Left lung (tissue), 10 donors: ENCODE results near the gene KLRF2. TPM values are rescaled to one million over a fixed set of nuclear protein-coding genes. Genes with fewer than 3 reads are reported as not detected.

Source experiments
- ATAC-seq: fragments of 200-7000 bp; cut with Tn5 transposase; one replicate; pipeline ENCODE4 v1.9.1; 2020; ENCODE audit warnings: moderate library complexity
- DNase-seq, 4 donors: peaks; one replicate each; pipeline ENCODE4 v3.0.0-alpha.2; 2013 to 2020
- H3K27ac ChIP-seq, 2 donors: fragments of 200-600 bp; sonication (generic) in 1 of 2; one replicate each; pipeline versions ENCODE4 v1.5.0 to v1.8.0; 2020 to 2021
- H3K27me3 ChIP-seq, 2 donors: fragments of 200-600 bp; sonication (generic) in 1 of 2; one replicate each; pipeline versions ENCODE4 v1.5.0 to v1.8.0; 2020 to 2021
- H3K36me3 ChIP-seq, 2 donors: fragments of 200-600 bp; sonication (generic) in 1 of 2; one replicate each; pipeline versions ENCODE4 v1.5.0 to v1.8.0; 2020 to 2021
- H3K4me1 ChIP-seq, 2 donors: fragments of 200-600 bp; one replicate each; pipeline ENCODE4 v1.8.0; 2021
- H3K4me3 ChIP-seq, 2 donors: fragments of 200-600 bp; sonication (generic) in 1 of 2; one replicate each; pipeline versions ENCODE4 v1.5.0 to v1.8.0; 2020 to 2021; ENCODE audit warnings: mild to moderate bottlenecking in 1 of 2
- H3K9me3 ChIP-seq, 2 donors: fragments of 200-600 bp; sonication (generic) in 1 of 2; one replicate each; pipeline versions ENCODE4 v1.5.0 to v1.8.0; 2020 to 2021
- CTCF ChIP-seq, 2 donors: fragments of 200-600 bp; sonication (generic) in 1 of 2; IDR thresholded peaks; one replicate each; pipeline versions ENCODE4 v1.5.0 to v1.8.0; 2021; ENCODE audit warnings: antibody characterized with exemption in 2 of 2
- intact Hi-C, 2 donors: fragments of 100-400 bp; cut with DNase I; formaldehyde crosslinking; loops; one replicate each; pipeline versions ENCODE4 v1.11.2 to v1.14.2; 2022
- polyA plus RNA-seq, 6 donors: library from polyadenylated mRNA; unstranded; fragments of 120-200 nt; gene quantifications; one replicate each; pipeline ENCODE4 v1.2.1, GENCODE V29; 2013; ENCODE audit not compliant: insufficient read length in 6 of 6
- total RNA-seq, 2 donors: library from RNA; stranded (reverse); fragmentation: NEBNext Ultra II Directional; extraction: Animal tissue kit (Norgen Biotek cat#: 25700); gene quantifications; one replicate each; pipeline ENCODE4 v1.2.1, GENCODE V29; 2021
- donor health status: DM: no; HTN: yes; CAD: no.
- donor health status: DM: no; HTN: no; CAD: no.

The KLRF2 gene
- total and polyA plus RNA-seq, 8 donors, result not detected

- H3K27ac ChIP-seq, result no peak overlapping the region
- intact Hi-C loops, result no loop called here
- ATAC-seq, result no peak
- no peak overlapping the region for H3K4me3 ChIP-seq
- H3K36me3 ChIP-seq, result no peaks in the 10 kb centered on the region
- H3K9me3 ChIP-seq, result no peaks in the 10 kb centered on the region
- H3K27me3 ChIP-seq, result peaks cover 0 to 11% of the 10 kb centered on the region in 2 donors
- no peak for DNase-seq
- H3K4me1 ChIP-seq, result peaks cover 0 to 10% of the 10 kb centered on the region in 2 donors
- no peak for TF ChIP-seq CTCF (IDR thresholded peaks at IDR 0.05)
These were observed 60.5 kb downstream of the KLRF2 start for GRCh38 chr12:9941838-9942237.

- Histone ChIP-seq H3K27me3 (peaks cover 0 to 11% of the 10 kb centered on the region in 2 donors), H3K36me3 (no peaks in the 10 kb centered on the region), H3K27ac (peak overlapping the region in 1 of 2 donors; percentile 74), H3K9me3 (no peaks in the 10 kb centered on the region), H3K4me3 (peak overlapping the region in 1 of 2 donors; percentile 3), H3K4me1 (peaks cover 0 to 10% of the 10 kb centered on the region in 2 donors)
- no peak for ATAC-seq
- no peak for TF ChIP-seq CTCF (IDR thresholded peaks at IDR 0.05)
- intact Hi-C loops, result no loop called here
- peak in 1 of 4 donors; percentile 77 for DNase-seq
These were observed 62.0 kb downstream of the KLRF2 start for GRCh38 chr12:9943240-9943639.

- H3K27ac ChIP-seq, result peak overlapping the region in 1 of 2 donors; percentile 74
- no peak for ATAC-seq
These were observed 63.1 kb downstream of the KLRF2 start for GRCh38 chr12:9944391-9944790.

More at GRCh38 chr12:9944391-9944790, 63.1 kb downstream of the KLRF2 start:
- H3K27me3 ChIP-seq, result peaks cover 0 to 11% of the 10 kb centered on the region in 2 donors
- no peaks in the 10 kb centered on the region for H3K9me3 ChIP-seq
- H3K4me1 ChIP-seq, result peaks cover 0 to 10% of the 10 kb centered on the region in 2 donors
- intact Hi-C loops, result no loop called here
- H3K36me3 ChIP-seq, result no peaks in the 10 kb centered on the region
- no peak for TF ChIP-seq CTCF (IDR thresholded peaks at IDR 0.05)
- H3K4me3 ChIP-seq, result no peak overlapping the region
- no peak for DNase-seq

Other genes with a start within 250 kb of the KLRF2 start
- 10 to 100 TPM in 1 of 2 donors, 1 to 10 TPM in 1; 8.9 to 15.9 TPM for gene CLEC2D, start 211.8 kb upstream of the KLRF2 start, total RNA-seq
- 10 to 100 TPM; 20.0 to 41.7 (median 34.2) TPM for gene CLEC2D, start 211.8 kb upstream of the KLRF2 start, polyA plus RNA-seq
- not detected for gene CLECL1, start 148.4 kb upstream of the KLRF2 start, total RNA-seq
- gene CLECL1, start 148.4 kb upstream of the KLRF2 start, polyA plus RNA-seq, result under 1 TPM; 0.15 to 0.52 (median 0.37) TPM
- 1 to 10 TPM; 4.4 to 6.5 TPM for gene CD69, start 120.6 kb upstream of the KLRF2 start, total RNA-seq
- gene CD69, start 120.6 kb upstream of the KLRF2 start, polyA plus RNA-seq, result 1 to 10 TPM; 2.8 to 7.0 (median 5.4) TPM
- 1 to 10 TPM; 1.5 to 2.2 TPM for gene KLRF1, start 54.0 kb upstream of the KLRF2 start, total RNA-seq
- gene KLRF1, start 54.0 kb upstream of the KLRF2 start, polyA plus RNA-seq, result 1 to 10 TPM in 2 of 6 donors, under 1 TPM in 4; 0.59 to 1.8 (median 0.97) TPM
- 10 to 100 TPM; 16.3 to 34.7 TPM for gene CLEC2B, start 12.1 kb upstream of the KLRF2 start, total RNA-seq
- gene CLEC2B, start 12.1 kb upstream of the KLRF2 start, polyA plus RNA-seq, result 10 to 100 TPM; 18.9 to 33.8 (median 23.8) TPM
- not detected for gene CLEC2A, start 50.9 kb downstream of the KLRF2 start, total RNA-seq
- gene CLEC2A, start 50.9 kb downstream of the KLRF2 start, polyA plus RNA-seq, result not detected
- gene CLEC12A, start 89.9 kb downstream of the KLRF2 start, total RNA-seq, result 10 to 100 TPM; 10.9 to 12.7 TPM
- gene CLEC12A, start 89.9 kb downstream of the KLRF2 start, polyA plus RNA-seq, result 1 to 10 TPM in 1 of 6 donors, under 1 TPM in 5; 0.61 to 1.9 (median 0.95) TPM
- under 1 TPM; 0.38 to 0.63 TPM for gene CLEC1B, start 117.6 kb downstream of the KLRF2 start, total RNA-seq
- 1 to 10 TPM; 1.1 to 2.6 (median 2.2) TPM for gene CLEC1B, start 117.6 kb downstream of the KLRF2 start, polyA plus RNA-seq
- gene CLEC12B, start 129.1 kb downstream of the KLRF2 start, total RNA-seq, result under 1 TPM in 1 of 2 donors, not detected in 1; 0.47 TPM
- gene CLEC12B, start 129.1 kb downstream of the KLRF2 start, polyA plus RNA-seq, result under 1 TPM in 4 of 6 donors, not detected in 2; 0.06 to 0.46 (median 0.26) TPM
- gene CLEC9A, start 149.2 kb downstream of the KLRF2 start, total RNA-seq, result under 1 TPM in 1 of 2 donors, not detected in 1; 0.17 TPM
- gene CLEC9A, start 149.2 kb downstream of the KLRF2 start, polyA plus RNA-seq, result 1 to 10 TPM; 1.2 to 2.5 (median 2.3) TPM
- gene CLEC1A, start 217.5 kb downstream of the KLRF2 start, total RNA-seq, result 10 to 100 TPM in 1 of 2 donors, 1 to 10 TPM in 1; 8.9 to 11.0 TPM
- gene CLEC1A, start 217.5 kb downstream of the KLRF2 start, polyA plus RNA-seq, result 10 to 100 TPM; 19.9 to 23.0 (median 20.4) TPM
- gene CLEC7A, start 248.7 kb downstream of the KLRF2 start, total RNA-seq, result 10 to 100 TPM; 25.4 to 75.7 TPM
- gene CLEC7A, start 248.7 kb downstream of the KLRF2 start, polyA plus RNA-seq, result 1 to 10 TPM; 3.3 to 4.5 (median 3.7) TPM